Thyroid gland (tissue), 4 donors: Measurements from ENCODE around the gene SHROOM4. TPM values are rescaled to one million over a fixed set of nuclear protein-coding genes. Genes with fewer than 3 reads are reported as not detected.

Experiments used
- DNase-seq, 2 donors: peaks; one replicate each; pipeline ENCODE4 v3.0.0-alpha.2; 2019
- H3K27ac ChIP-seq, 3 donors: fragments of 200-600 bp; sonication (generic); 1 replicate in 2 of 3; 2 replicates in 1 of 3; pipeline ENCODE4 v1.5.1; 2016 to 2019; ENCODE audit warnings: mild to moderate bottlenecking in 1 of 3, moderate library complexity in 1 of 3
- H3K27me3 ChIP-seq: fragments of 200-600 bp; sonication (generic); one replicate; pipeline ENCODE4 v1.5.1; 2019
- H3K36me3 ChIP-seq, 2 donors: fragments of 200-600 bp; sonication (generic); one replicate each; pipeline ENCODE4 v1.5.1; 2016 to 2019
- H3K4me1 ChIP-seq, 2 donors: fragments of 200-600 bp; sonication (generic); one replicate each; pipeline ENCODE4 v1.5.1; 2017 to 2019
- H3K4me3 ChIP-seq, 3 donors: fragments of 200-600 bp; sonication (generic); replicated peaks in 1 of 3; 1 replicate in 2 of 3; 2 replicates in 1 of 3; pipeline ENCODE4 v1.5.1; 2016; ENCODE audit warnings: mild to moderate bottlenecking in 1 of 3
- H3K9me3 ChIP-seq: fragments of 200-600 bp; sonication (generic); one replicate; pipeline ENCODE4 v1.5.1; 2017
- CTCF ChIP-seq, 6 experiments: fragments of 200-600 bp in 3 of 6; fragments of 450-650 bp in 3 of 6; sonication (generic) in 3 of 6; IDR thresholded peaks; one replicate each; pipeline ENCODE4 v1.5.1; 2016 to 2019; ENCODE audit warnings: antibody characterized with exemption in 6 of 6, mild to moderate bottlenecking in 2 of 6, inconsistent platforms in 1 of 6, moderate library complexity in 1 of 6
- POLR2A ChIP-seq, 2 donors: fragments of 450-650 bp; IDR thresholded peaks; one replicate each; pipeline ENCODE4 v1.6.1; 2017; ENCODE audit warnings: antibody characterized with exemption in 2 of 2, mild to moderate bottlenecking in 2 of 2, moderate library complexity in 1 of 2
- WGBS, 2 donors: methylation state at CpG; one replicate each; pipeline ENCODE4 v1.1.5; 2017; 5-methylcytosine and 5-hydroxymethylcytosine counted together
- intact Hi-C: fragments of 100-400 bp; cut with DNase I; formaldehyde crosslinking; loops from one replicate; pipeline ENCODE4 v1.15.1; 2023
- small RNA-seq: library from RNA; depleted of rRNA; stranded (forward); fragments of <200 nt; gene quantifications from one replicate; pipeline ENCODE3, GENCODE V24; 2016
- total RNA-seq, 4 donors: library from RNA; depleted of rRNA; stranded (reverse); fragments of >200 nt; gene quantifications; one replicate each; pipeline ENCODE4 v1.2.3, GENCODE V29; 2016

SHROOM4 gene
- total RNA-seq, 4 donors from 2014 or later: 4.1 to 10.8 (median 6.9) TPM

DNA sequence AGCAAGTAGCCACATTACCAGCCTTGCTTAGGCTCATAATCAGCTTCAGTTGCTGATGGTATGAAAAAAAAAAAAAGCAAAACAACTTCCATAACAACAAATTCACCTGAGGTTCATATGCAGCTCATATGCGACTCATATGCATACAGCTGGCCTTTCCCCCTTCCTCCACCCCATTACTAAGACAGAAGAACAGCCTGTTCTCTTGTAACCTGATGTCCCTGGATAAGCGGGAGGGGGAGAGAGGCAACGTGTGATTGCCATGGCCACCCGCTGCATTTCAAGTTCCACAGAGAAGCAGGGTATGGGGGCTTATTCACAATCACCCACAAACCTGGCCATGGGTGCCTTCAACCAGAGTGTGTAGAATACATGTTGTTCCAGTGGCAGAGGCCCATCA, 248.3 kb downstream of the SHROOM4 start:
- Histone ChIP-seq H3K36me3 (no peaks in the 10 kb centered on the region), H3K27me3 (no peaks in the 10 kb centered on the region), H3K27ac (no peak overlapping the region), H3K4me3 (no peak overlapping the region), H3K4me1 (no peaks in the 10 kb centered on the region), H3K9me3 (no peaks in the 10 kb centered on the region)
- TF ChIP-seq POLR2A (IDR thresholded peaks at IDR 0.05) (no peak), CTCF (IDR thresholded peaks at IDR 0.05) (no peak)
- DNase-seq: no peak
- 91 to 92% methylated on average over 3 to 4 of the region's 4 CpGs for WGBS, 2 donors
- intact Hi-C loops: no loop called here

Small RNA genes within 50 kb of the gene (small RNA-seq; reads per million reads assigned to genes)
- not detected for gene RNU6-935P

Other genes starting within 250 kb of the SHROOM4 start
- gene BMP15, start 96.5 kb upstream of the SHROOM4 start, total RNA-seq: not detected